ENCODE results near the gene ACAD8.
"Not testable (repeated sequence)": the region's sequence is repeated elsewhere in the genome, so short reads cannot be mapped to it uniquely, and the experiment has no call there.

Gene ACAD8

DNA sequence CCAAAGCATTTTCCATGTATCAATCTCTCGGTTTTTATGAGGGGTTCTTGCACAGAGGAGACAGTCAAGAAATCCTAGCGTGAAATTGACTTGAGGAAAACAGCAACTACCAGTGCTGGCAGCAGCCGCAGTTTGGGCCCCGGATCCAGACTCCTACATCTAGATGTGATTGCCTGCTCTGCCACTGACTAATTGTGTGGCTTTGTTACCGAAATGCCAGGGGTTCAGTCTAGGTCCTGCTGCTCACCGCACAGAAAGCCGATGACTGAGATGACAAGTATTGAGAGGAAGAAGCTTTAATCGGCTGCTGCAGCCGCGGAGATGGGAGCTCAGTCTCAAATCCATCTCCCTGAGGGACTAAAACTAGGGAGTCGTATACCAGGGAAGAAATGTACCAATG lies 14.6 kb downstream of the ACAD8 start:
- DNase-seq: no peak

GRCh38 chr11:134270250-134270714 lies 16.9 kb downstream of the ACAD8 start:
- no peak for DNase-seq

GRCh38 chr11:134271978-134272377 lies 18.6 kb downstream of the ACAD8 start:
- DNase-seq: no peak

- no peak for DNase-seq
These were observed 19.3 kb downstream of the ACAD8 start for GRCh38 chr11:134272381-134273316.

DNA sequence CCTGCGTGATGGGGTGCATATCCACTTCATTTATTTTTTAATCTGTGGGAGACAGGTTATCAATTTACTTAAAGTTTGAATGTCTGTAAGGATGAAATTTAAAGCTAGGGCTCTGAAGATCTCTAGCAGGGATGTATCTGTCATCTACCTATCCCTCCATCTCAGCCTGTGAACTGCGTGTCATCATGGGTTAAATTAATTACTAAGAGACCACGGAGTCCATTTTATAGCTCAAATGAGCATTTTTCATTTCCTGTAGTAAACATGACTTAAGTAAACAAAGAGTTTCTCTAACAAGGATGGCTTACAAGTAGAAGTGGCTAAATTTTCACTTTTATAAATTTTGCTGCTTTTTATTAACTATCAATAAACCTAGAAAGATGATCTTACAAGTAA lies 19.9 kb downstream of the ACAD8 start:
- DNase-seq: no peak

DNA sequence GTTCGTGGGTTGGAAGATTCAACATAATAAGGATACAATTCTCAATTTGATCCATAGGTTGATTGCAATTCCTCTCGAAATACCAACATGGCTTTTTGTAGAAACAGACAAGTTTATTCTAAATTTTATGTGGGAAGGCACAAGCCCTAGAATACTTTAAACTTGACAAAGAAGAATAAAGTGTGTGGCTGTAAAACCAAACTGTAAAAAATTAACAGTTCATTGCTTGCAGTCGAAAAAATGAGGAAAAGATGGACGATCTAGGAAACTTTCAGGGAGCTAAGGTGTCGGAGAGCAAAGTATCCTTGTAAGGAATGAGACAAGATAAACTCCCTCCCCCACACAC lies 21.8 kb downstream of the ACAD8 start:
- no peak for DNase-seq

DNA sequence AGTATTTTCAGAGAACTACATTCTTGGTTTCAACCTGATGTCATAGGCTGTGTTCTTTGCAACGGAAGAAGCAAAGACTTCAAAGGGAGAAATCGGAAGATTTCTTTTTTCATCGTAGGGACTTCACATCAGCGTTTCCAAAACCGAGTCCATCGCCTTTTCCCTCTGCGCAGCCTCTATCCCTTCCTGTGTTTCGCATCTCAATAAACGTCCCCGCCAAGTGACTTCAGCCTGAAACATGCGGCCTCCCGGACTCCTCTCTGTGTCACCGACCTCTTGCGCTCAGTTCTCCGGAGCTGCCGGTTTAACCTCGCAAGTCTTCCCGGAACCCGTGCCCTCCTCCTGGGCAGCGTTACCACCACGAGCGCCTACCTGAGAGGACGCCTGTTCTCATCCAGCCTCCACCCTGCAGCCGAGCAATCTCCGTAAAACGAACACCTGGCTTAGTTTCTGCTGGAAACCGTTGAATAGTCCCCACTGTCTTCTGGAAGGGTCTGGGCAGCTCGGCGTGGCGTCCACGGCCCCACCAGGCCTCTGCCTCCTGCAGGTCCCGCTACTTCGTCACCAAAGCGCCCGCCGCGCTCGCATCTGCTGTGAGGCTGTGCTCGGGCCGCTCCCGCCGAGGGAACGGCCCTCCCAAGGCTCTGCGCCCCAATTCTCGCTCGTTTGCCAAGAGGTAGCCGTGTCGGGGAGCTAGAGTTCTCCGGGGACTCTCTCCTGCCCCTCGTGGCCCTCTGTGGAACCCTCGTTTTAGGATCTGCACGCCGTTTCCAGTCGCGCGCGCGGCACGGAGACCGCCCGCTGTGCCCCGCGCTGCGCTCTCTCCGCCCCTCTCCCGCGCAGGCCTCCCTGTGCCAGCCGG lies 22.4 kb downstream of the ACAD8 start, which contains the start of gene GLB1L3:
Gene GLB1L3, plus strand, starts transcription at position 846 of the 862 bp plus-strand sequence. CDS start 362 bp downstream, outside the sequence.
- DNase-seq: no peak

DNA sequence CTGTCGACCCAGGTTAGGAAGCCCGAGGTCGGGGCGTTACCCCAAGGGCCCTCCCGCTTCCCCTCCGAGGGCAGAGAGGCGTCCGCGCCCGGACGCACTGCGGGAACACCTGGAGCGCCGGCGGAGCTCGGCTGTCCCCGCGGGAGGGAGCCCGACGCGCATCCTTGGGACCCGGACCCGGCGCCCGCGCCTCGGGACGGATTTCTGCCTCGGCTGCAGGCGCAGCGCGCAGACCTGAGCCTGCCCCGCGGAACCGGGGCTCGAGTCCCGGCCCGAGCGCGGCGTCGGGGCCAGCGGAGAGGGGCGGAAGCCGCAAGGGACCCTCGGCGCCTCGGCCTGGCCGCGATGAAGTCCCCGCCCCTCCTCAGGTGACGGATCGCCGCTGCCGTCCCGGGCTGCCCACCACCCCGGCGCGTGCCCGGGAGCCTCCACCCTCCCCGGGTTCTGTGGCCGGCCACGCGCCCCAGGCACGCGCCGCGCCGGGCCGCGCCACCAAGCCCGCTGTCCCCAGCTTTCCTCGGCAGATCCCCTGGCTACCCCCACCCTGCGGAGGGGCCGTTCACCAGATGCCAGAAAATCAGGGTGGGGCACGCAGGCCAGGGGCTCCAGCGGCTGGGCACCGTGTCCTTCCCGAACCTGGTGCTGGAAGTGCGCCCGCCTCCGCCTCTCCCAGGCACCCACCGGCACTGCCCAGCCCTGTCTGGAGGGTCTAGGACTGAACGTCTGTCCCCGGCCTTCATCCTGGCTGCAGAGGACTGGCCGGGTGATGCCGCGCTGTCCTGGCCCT lies 23.2 kb downstream of the ACAD8 start:
- DNase-seq: no peak

DNA sequence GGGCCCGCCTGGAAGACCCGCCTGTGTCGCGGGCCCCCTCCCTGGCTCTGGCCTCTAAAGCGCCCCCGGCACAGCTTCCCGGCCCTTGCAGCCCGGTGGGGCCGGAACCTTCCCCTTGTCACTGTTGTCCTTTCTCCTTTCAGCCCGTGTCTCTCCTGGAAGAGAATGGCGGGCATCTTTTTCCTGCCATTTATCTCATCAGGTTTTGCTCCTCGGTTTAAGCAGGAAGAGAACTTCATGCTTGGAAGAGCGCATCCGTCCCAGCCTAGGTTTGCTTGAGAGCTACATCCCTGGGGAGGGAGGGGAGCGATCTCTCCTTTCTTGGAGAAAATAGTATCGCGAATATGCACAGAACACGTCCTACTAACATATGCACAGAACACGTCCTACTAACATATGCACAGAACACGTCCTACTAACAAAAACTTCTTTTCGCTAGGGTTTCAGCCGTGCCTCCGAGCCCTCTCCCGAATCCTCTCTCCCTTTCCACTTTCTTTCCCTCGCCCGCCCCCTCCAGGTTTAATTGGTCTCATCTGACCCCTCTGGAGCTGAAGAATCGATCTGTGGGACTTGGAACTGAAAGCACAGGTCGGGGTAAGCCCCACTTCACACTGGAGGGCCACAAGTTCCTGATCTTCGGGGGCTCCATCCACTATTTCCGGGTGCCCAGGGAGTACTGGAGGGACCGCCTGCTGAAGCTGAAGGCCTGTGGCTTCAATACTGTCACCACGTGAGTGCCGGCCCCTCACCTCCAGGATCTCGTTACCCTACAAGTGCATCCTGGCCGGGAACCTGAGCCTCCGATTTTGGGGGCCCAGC lies 24.0 kb downstream of the ACAD8 start:
- DNase-seq: no peak

DNA sequence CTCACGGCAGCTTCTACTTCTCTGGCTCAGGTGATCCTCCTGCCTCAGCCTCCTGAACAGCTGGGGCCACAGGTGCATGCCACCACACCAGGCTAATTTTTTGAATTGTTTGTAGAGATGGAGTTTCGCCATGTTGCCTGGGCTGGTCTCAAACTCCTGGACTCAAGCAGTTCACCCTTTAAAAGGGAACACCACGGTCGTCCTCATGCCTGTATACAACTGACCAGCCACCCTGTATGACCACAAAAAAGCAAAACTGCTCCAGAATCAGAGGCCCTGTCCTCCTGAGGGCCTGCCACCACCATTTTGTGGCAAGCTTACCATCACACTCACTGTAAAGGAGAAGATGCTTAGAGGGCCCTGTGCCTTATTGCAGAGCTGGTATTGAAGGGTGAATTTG lies 25.0 kb downstream of the ACAD8 start:
- DNase-seq: no peak

DNA sequence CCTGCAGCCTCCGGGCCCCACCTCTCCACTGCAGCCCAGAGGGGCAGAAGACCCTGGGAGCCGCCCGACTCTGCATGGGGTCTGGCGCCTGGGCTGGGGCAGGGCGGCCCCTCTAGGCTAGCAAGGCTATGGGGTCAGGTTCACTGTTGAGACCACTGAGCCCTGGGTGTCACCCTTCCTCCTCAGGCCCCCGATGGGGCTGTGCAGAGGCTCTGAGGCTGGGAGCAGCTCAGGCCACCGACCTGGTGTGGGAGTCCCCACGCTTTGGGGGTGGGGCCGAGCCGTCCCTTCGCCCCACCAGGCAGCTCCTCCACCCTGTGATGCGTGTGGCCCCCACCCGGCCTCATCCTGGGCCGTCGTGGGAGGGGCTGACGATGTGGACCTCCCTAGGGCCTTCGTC lies 28.3 kb downstream of the ACAD8 start:
- not testable (repeated sequence) for DNase-seq

- DNase-seq: no peak
These were observed 29.0 kb downstream of the ACAD8 start for GRCh38 chr11:134282121-134283045.

DNA sequence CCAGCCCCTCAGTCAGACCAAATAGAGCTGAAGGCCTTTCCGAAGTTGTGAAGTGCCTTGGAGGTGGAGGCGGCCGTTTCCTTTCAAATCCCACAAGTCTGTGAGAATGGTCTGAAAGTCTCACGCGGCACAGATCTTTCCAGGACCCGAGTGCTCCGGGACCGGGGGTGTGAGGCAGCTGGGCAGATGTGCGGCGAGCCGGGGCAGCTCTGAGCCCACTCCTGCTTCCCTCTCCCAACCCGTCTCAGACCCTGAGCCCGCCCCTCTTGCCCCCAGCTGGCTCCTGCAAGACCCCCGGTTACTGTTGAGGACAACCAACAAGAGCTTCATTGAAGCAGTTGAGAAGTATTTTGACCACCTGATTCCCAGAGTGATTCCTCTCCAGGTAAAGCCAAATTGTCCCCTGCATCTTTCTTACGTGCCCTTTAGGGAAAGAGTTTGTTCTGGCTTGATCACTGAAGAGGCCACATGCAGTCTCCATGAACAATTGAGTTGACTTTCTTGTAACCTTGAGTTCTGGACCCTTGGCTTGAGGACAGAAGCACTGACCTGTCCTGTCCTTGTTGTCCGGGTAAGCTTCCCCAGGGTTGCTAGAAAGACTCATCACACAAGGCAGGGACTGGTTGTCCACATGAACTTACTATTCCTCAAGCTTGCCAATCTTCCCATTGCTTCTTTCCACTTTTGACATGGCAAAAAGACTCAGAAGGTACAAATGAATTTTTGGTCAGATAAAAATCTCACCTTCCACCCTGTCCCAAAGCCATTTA lies 30.3 kb downstream of the ACAD8 start:
- DNase-seq: no peak

DNA sequence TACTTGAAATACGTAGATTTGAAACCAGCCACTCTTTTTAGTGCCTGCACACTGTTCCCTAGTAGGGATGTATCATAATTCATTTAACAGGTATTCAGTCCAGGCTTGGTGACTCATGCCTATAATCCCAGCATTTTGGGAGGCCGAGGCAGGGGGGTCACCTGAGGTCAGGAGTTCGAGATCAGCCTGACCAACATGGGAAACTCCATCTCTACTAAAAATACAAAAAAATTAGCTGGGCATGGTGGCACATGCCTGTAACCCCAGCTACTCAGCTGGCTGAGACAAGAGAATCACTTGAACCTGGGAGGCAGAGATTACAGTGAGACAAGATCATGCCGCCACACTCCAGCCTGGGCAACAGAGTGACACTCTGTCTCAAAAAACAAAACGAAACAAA lies 31.0 kb downstream of the ACAD8 start:
- DNase-seq: not testable (repeated sequence)

GRCh38 chr11:134287561-134287960 lies 34.2 kb downstream of the ACAD8 start:
- no peak for DNase-seq

- no peak for DNase-seq
These were observed 35.1 kb downstream of the ACAD8 start for GRCh38 chr11:134288486-134288885.

- DNase-seq: no peak
These were observed 35.8 kb downstream of the ACAD8 start for GRCh38 chr11:134289167-134289566.

DNA sequence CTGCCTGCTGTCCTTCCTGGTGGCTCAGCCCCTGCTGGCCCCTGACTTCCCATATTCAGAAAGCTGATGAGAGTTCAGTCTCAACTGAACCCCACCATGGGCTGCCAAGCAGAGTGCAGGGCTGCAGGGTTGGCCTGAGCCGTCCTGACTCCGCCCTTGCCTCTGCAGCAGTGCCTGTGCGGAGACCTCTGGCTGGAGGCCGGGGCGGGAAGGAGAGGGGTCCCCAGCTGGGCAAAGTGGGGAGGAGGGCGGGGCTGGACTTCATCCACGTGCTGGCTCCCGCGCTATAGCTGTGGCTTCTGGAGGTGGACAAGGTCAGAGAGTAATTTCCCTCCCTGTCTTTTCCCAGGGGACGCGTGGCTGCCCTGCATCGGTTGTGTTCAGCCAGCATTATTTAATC lies 36.4 kb downstream of the ACAD8 start:
- DNase-seq: no peak

DNA sequence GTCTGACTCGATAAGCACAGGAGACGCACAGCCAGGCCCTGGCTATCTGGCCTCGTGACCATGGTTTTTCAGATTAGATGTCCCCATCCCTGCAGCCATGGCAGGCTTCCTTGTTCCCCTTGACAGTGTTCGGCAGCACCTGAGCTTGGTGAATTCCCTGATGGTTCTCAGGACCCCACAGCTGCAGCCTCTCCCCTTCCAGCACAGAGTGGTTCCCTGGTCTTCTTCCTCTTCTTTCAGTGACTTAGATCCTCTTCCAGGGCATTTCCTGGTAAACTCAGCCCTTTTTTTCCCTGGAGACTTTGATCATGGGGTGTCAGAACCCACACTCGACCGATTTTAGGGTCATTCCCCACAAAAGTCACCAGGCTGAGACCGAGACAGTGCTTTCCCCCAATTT lies 37.3 kb downstream of the ACAD8 start:
- DNase-seq: no peak

DNA sequence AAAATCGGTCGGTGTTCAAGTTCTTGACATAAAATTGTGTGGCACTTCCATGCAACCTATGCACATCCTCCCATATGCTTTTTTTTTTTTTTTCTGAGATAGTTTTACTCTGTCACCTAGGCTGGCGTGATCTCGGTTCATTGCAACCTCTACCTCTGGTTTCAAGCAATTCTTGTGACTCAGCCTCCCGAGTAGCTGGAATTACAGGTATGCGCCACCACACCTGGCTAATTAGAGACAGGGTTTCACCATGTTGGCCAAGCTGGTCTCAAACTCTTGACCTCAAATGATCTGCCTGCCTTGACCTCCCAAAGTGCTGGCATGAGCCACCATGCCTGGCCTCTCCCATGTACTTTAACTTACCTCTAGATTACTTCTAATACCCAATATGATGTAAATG lies 37.8 kb downstream of the ACAD8 start:
- no peak for DNase-seq
